Upper lobe of left lung (tissue), 4 donors: ENCODE results near the gene CCSER2.

Source experiments
- POLR2A ChIP-seq, 4 donors: fragments of 450-650 bp; IDR thresholded peaks; one replicate each; pipeline ENCODE4 v1.5.1; 2016 to 2017; ENCODE audit warnings: antibody characterized with exemption in 4 of 4, mild to moderate bottlenecking in 2 of 4
- TF ChIP-seq, protein P1 (sequence below), 6 experiments: fragments of 450-650 bp in 4 of 6; fragments of 200-600 bp in 2 of 6; sonication (generic) in 2 of 6; IDR thresholded peaks; one replicate each; pipeline ENCODE4 v1.5.1; 2016 to 2019; ENCODE audit warnings: antibody characterized with exemption in 6 of 6

DNA sequence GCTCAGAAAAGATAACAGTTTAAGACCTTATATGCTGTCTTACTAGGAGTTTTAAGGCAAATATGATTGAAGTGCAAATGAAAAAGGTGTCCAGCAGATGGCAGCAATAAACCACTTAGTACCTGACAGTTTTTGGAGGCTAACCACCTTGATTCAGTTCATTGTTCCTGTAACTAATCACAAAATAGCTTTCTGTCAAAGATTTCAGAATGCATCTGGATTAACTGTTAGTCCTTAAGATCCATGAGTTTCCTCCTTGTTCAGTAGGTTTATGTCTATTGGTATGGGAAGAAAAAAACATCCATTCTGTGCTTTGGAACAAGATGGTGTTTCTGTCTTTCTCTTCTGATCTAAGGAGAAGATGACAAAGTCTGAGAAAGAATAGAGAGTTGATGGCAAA lies 46.6 kb downstream of the CCSER2 start:
- TF ChIP-seq POLR2A (IDR thresholded peaks at IDR 0.05), result no peak
- TF ChIP-seq, protein P1, sequence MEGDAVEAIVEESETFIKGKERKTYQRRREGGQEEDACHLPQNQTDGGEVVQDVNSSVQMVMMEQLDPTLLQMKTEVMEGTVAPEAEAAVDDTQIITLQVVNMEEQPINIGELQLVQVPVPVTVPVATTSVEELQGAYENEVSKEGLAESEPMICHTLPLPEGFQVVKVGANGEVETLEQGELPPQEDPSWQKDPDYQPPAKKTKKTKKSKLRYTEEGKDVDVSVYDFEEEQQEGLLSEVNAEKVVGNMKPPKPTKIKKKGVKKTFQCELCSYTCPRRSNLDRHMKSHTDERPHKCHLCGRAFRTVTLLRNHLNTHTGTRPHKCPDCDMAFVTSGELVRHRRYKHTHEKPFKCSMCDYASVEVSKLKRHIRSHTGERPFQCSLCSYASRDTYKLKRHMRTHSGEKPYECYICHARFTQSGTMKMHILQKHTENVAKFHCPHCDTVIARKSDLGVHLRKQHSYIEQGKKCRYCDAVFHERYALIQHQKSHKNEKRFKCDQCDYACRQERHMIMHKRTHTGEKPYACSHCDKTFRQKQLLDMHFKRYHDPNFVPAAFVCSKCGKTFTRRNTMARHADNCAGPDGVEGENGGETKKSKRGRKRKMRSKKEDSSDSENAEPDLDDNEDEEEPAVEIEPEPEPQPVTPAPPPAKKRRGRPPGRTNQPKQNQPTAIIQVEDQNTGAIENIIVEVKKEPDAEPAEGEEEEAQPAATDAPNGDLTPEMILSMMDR (IDR thresholded peaks at IDR 0.05), result peak; percentile 39 to 68 (median 57)
